ENCODE data around the gene HMGN1.

GRCh38 chr21:39348355-39349210 lies at the start of gene HMGN1:
- TF ChIP-seq POLR2AphosphoS5 (IDR thresholded peaks at IDR 0.05) (no peak), CTCF (IDR thresholded peaks at IDR 0.05) (peak in 2 of 4 experiments; percentile 16 to 23)

All from prostate gland (tissue), 2 donors.